Measurements from ENCODE around the gene DOCK10.

- TF ChIP-seq CTCF (IDR thresholded peaks at IDR 0.05) (no peak), POLR2A (IDR thresholded peaks at IDR 0.05) (no peak)
Measured at GRCh38 chr2:224772494-224772893, 269.8 kb downstream of the DOCK10 start.

Measured in vagina (tissue), 2 donors.